A549 (cell line): ENCODE data around the gene WNT6. TPM values are rescaled to one million over a fixed set of nuclear protein-coding genes. Genes with fewer than 3 reads are reported as not detected.

ENCODE experiments used
- ATAC-seq, 2 experiments: fragments of 200-7000 bp in 1 of 2; fragments of >200 bp in 1 of 2; cut with Nextera tagmentation in 1 of 2; cut with Tn5 transposase in 1 of 2; 3 replicates each; pipeline versions ENCODE4 v1.8.0 to v1.9.1; 2018 to 2020; ENCODE audit warnings: mild to moderate bottlenecking in 1 of 2, moderate library complexity in 1 of 2
- CTCF ChIA-PET: fragments of 300-600 bp; sonication (Branson Sonifier 250); formaldehyde crosslinking; extraction: SDS; loops from one replicate; lab custom pipeline; 2021; ENCODE audit warnings: antibody characterized with exemption, inconsistent platforms; lab: Yijun Ruan, JAX
- POLR2A ChIA-PET: fragments of 350-600 bp; formaldehyde crosslinking; extraction: SDS; loops from one replicate; lab custom pipeline; 2021; ENCODE audit warnings: antibody characterized with exemption, inconsistent platforms; lab: Yijun Ruan, JAX
- DNase-seq, 2 experiments: peaks; one replicate each; pipeline versions ENCODE4 v3.0.0 to v3.0.0-alpha.2; 2011 to 2016; ENCODE audit warnings: low read depth in 1 of 2, low spot score in 1 of 2
- FAIRE-seq: peaks from 2 replicates; lab custom pipeline; 2011; peaks lifted over from hg19 to GRCh38; lab: Jason Lieb, UNC
- H3K27ac ChIP-seq, 2 experiments: fragments of >200 bp; sonication (Bioruptor Twin); formaldehyde crosslinking; 3 replicates each; pipeline ENCODE4 v1.5.1; 2016 to 2017
- H3K4me1 ChIP-seq: fragments of >200 bp; sonication (Bioruptor Twin); formaldehyde crosslinking; 3 replicates; pipeline ENCODE4 v1.6.1; 2016
- H3K4me2 ChIP-seq: fragments of >200 bp; sonication (Bioruptor Twin); formaldehyde crosslinking; 3 replicates; pipeline ENCODE4 v1.6.1; 2016
- H3K4me3 ChIP-seq: fragments of >200 bp; sonication (Bioruptor Twin); formaldehyde crosslinking; 3 replicates; pipeline ENCODE4 v1.5.1; 2016
- H3K9me3 ChIP-seq: fragments of >200 bp; sonication (Bioruptor Twin); formaldehyde crosslinking; 3 replicates; pipeline ENCODE4 v1.6.1; 2016
- ATOH8 ChIP-seq: fragments of 250-450 bp; sonication (Bioruptor Pico); IDR thresholded peaks from 2 replicates; pipeline ENCODE4 v1.5.0; 2020; ENCODE audit warnings: low read depth, mild to moderate bottlenecking, moderate library complexity
- BCL3 ChIP-seq: fragments of >200 bp; sonication (Bioruptor Twin); formaldehyde crosslinking; IDR thresholded peaks from 3 replicates; pipeline ENCODE4 v1.6.1; 2016
- BHLHE40 ChIP-seq: IDR thresholded peaks from 2 replicates; pipeline ENCODE4 v1.6.1; 2012; ENCODE audit warnings: low read depth, low read length, inconsistent platforms
- CHD2 ChIP-seq: fragments of 150-350 bp; IDR thresholded peaks from 2 replicates; pipeline ENCODE4 v1.6.1; 2014; ENCODE audit warnings: low read length; ENCODE audit not compliant: partially characterized antibody
- CHD4 ChIP-seq: fragments of 200-600 bp; sonication (generic); IDR thresholded peaks from 2 replicates; pipeline ENCODE4 v1.6.1; 2016; ENCODE audit warnings: antibody characterized with exemption, mild to moderate bottlenecking, borderline replicate concordance
- EP300 ChIP-seq, 2 experiments: fragments of >200 bp; sonication (Bioruptor Twin); formaldehyde crosslinking; IDR thresholded peaks; 2 replicates in 1 of 2; 3 replicates in 1 of 2; pipeline ENCODE4 v1.6.1; 2016 to 2017
- FOSB ChIP-seq: fragments of 250-450 bp; sonication (Bioruptor Pico); IDR thresholded peaks from 2 replicates; pipeline ENCODE4 v1.5.0; 2020; ENCODE audit warnings: mild to moderate bottlenecking, moderate library complexity
- GATA3 ChIP-seq: IDR thresholded peaks from 2 replicates; pipeline ENCODE4 v1.6.1; 2012; ENCODE audit warnings: borderline replicate concordance
- HOXA7 ChIP-seq: fragments of 250-450 bp; sonication (Bioruptor Pico); IDR thresholded peaks from 2 replicates; pipeline ENCODE4 v1.5.0; 2020; ENCODE audit warnings: mild to moderate bottlenecking, moderate library complexity
- HOXB13 ChIP-seq: fragments of 250-450 bp; sonication (Bioruptor Pico); IDR thresholded peaks from 2 replicates; pipeline ENCODE4 v1.5.0; 2020; ENCODE audit warnings: low read depth, mild to moderate bottlenecking, moderate library complexity
- JUN ChIP-seq, 2 experiments: fragments of >200 bp; sonication (Bioruptor Twin); formaldehyde crosslinking; IDR thresholded peaks; 2 replicates in 1 of 2; 3 replicates in 1 of 2; pipeline ENCODE4 v1.6.1; 2016 to 2017
- KDM5A ChIP-seq: fragments of 200-600 bp; sonication (generic); IDR thresholded peaks from 2 replicates; pipeline ENCODE4 v1.6.1; 2016; ENCODE audit warnings: antibody characterized with exemption, mild to moderate bottlenecking
- MYC ChIP-seq: IDR thresholded peaks from 2 replicates; pipeline ENCODE4 v1.6.1; 2012; ENCODE audit warnings: mild to moderate bottlenecking, inconsistent platforms, low read length, improper control_type of control experiment, borderline replicate concordance
- PHF8 ChIP-seq: fragments of 200-600 bp; sonication (generic); IDR thresholded peaks from 2 replicates; pipeline ENCODE4 v1.6.1; 2016; ENCODE audit warnings: low read depth, mild to moderate bottlenecking, antibody characterized with exemption, moderate library complexity, borderline replicate concordance
- POLR2A ChIP-seq: IDR thresholded peaks from 2 replicates; pipeline ENCODE4 v1.6.1; 2012; ENCODE audit warnings: mild to moderate bottlenecking, low read length
- RCOR1 ChIP-seq: fragments of 150-350 bp; IDR thresholded peaks from 2 replicates; pipeline ENCODE4 v1.6.1; 2014; ENCODE audit warnings: antibody characterized with exemption, low read length, low read depth
- REST ChIP-seq: fragments of 200-600 bp; sonication (generic); IDR thresholded peaks from 2 replicates; pipeline ENCODE4 v1.6.1; 2016; ENCODE audit warnings: antibody characterized with exemption, mild to moderate bottlenecking, moderate library complexity
- RFX5 ChIP-seq: fragments of 450-650 bp; IDR thresholded peaks from 2 replicates; pipeline ENCODE4 v1.7.1; 2014; ENCODE audit warnings: antibody characterized with exemption, mild to moderate bottlenecking, moderate library complexity
- SREBF2 ChIP-seq: fragments of 450-650 bp; IDR thresholded peaks from 2 replicates; pipeline ENCODE4 v1.6.1; 2014; ENCODE audit warnings: mild to moderate bottlenecking, moderate library complexity
- TFCP2L1 ChIP-seq: fragments of 250-450 bp; sonication (Bioruptor Pico); IDR thresholded peaks from 2 replicates; pipeline ENCODE4 v1.5.0; 2021; ENCODE audit warnings: mild to moderate bottlenecking
- TP53 ChIP-seq: fragments of 250-450 bp; sonication (Bioruptor Pico); IDR thresholded peaks from 2 replicates; pipeline ENCODE4 v1.5.0; 2021; ENCODE audit warnings: mild to moderate bottlenecking, moderate library complexity
- WGBS: methylation state at CpG from one replicate; pipeline ENCODE4 v1.1.6; 2017; ENCODE audit errors: missing lambda C conversion rate; 5-methylcytosine and 5-hydroxymethylcytosine counted together
- polyA plus RNA-seq, 4 experiments: library from polyadenylated mRNA; depleted of rRNA in 3 of 4; stranded (reverse); fragments of >200 nt; fragmentation: RNase III in 1 of 4; extraction: RNeasy Plus Mini Kit Qiagen cat#74134 plus additional on column Dnase treatment in 1 of 4; gene quantifications; 2 replicates in 3 of 4; 3 replicates in 1 of 4; pipeline ENCODE4 v1.2.3, GENCODE V29; 2011 to 2017
- TF ChIP-seq, protein P1 (sequence below): fragments of 150-350 bp; IDR thresholded peaks from 2 replicates; pipeline ENCODE4 v1.6.1; 2014; ENCODE audit warnings: low read depth, mild to moderate bottlenecking, low read length
- TF ChIP-seq, protein P2 (sequence below): IDR thresholded peaks from 2 replicates; pipeline ENCODE4 v1.6.1; 2012
- TF ChIP-seq, protein P3 (sequence below): IDR thresholded peaks from 2 replicates; pipeline ENCODE4 v1.6.1; 2012
- TF ChIP-seq, protein P4 (sequence below): fragments of >200 bp; sonication (Bioruptor Twin); formaldehyde crosslinking; IDR thresholded peaks from 3 replicates; pipeline ENCODE4 v1.5.1; 2016
- TF ChIP-seq, protein P5 (sequence below): IDR thresholded peaks from 2 replicates; pipeline ENCODE4 v1.6.1; 2012; ENCODE audit warnings: low read depth, borderline replicate concordance

The WNT6 gene
- polyA plus RNA-seq, 2 of the 4 experiments (the other 2 are of a cell fraction) = 0.06 to 0.10 TPM

GRCh38 chr2:218908721-218909619 lies 49.4 kb downstream of the WNT6 start:
- TF ChIP-seq EP300 (IDR thresholded peaks at IDR 0.05) (no peak), KDM5A (peak; percentile 53; the same call in 1 of the 2 replicates), HOXB13 (CRISPR knock-in tag) (peak; percentile 41; the same call in 1 of the 2 replicates), ATOH8 (CRISPR knock-in tag) (peak; percentile 53; the same call in 1 of the 2 replicates), TP53 (CRISPR knock-in tag) (no peak), CHD2 (peak; percentile 99), REST (peak; percentile 100), JUN (IDR thresholded peaks at IDR 0.05) (peak; percentile 40 to 83; a peak in 3 of 5 replicates), BHLHE40 (no peak), HOXA7 (CRISPR knock-in tag) (no peak), PHF8 (peak; percentile 53; the same call in 1 of the 2 replicates), POLR2A (peak; percentile 86), SREBF2 (no peak), CHD4 (no peak), MYC (no peak), FOSB (no peak), RCOR1 (no peak), GATA3 (peak; percentile 76), BCL3 (peak; percentile 91), RFX5 (no peak), TFCP2L1 (CRISPR knock-in tag) (no peak)
- TF ChIP-seq, protein P1, sequence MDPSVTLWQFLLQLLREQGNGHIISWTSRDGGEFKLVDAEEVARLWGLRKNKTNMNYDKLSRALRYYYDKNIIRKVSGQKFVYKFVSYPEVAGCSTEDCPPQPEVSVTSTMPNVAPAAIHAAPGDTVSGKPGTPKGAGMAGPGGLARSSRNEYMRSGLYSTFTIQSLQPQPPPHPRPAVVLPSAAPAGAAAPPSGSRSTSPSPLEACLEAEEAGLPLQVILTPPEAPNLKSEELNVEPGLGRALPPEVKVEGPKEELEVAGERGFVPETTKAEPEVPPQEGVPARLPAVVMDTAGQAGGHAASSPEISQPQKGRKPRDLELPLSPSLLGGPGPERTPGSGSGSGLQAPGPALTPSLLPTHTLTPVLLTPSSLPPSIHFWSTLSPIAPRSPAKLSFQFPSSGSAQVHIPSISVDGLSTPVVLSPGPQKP = 0 out of 2 replicates have a peak, but pooled peaks have one; percentile 21
- TF ChIP-seq, protein P2, sequence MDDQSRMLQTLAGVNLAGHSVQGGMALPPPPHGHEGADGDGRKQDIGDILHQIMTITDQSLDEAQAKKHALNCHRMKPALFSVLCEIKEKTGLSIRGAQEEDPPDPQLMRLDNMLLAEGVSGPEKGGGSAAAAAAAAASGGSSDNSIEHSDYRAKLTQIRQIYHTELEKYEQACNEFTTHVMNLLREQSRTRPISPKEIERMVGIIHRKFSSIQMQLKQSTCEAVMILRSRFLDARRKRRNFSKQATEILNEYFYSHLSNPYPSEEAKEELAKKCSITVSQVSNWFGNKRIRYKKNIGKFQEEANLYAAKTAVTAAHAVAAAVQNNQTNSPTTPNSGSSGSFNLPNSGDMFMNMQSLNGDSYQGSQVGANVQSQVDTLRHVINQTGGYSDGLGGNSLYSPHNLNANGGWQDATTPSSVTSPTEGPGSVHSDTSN = 0 out of 2 replicates have a peak, but pooled peaks have one; percentile 22
- TF ChIP-seq, protein P3, sequence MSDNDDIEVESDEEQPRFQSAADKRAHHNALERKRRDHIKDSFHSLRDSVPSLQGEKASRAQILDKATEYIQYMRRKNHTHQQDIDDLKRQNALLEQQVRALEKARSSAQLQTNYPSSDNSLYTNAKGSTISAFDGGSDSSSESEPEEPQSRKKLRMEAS = peak; percentile 93
- TF ChIP-seq, protein P4, sequence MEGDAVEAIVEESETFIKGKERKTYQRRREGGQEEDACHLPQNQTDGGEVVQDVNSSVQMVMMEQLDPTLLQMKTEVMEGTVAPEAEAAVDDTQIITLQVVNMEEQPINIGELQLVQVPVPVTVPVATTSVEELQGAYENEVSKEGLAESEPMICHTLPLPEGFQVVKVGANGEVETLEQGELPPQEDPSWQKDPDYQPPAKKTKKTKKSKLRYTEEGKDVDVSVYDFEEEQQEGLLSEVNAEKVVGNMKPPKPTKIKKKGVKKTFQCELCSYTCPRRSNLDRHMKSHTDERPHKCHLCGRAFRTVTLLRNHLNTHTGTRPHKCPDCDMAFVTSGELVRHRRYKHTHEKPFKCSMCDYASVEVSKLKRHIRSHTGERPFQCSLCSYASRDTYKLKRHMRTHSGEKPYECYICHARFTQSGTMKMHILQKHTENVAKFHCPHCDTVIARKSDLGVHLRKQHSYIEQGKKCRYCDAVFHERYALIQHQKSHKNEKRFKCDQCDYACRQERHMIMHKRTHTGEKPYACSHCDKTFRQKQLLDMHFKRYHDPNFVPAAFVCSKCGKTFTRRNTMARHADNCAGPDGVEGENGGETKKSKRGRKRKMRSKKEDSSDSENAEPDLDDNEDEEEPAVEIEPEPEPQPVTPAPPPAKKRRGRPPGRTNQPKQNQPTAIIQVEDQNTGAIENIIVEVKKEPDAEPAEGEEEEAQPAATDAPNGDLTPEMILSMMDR = no peak
- TF ChIP-seq, protein P5, sequence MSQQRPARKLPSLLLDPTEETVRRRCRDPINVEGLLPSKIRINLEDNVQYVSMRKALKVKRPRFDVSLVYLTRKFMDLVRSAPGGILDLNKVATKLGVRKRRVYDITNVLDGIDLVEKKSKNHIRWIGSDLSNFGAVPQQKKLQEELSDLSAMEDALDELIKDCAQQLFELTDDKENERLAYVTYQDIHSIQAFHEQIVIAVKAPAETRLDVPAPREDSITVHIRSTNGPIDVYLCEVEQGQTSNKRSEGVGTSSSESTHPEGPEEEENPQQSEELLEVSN = peak; percentile 91
- H3K4me1 ChIP-seq = 0 out of 3 replicates have a peak, but pooled peaks cover 3% of the 10 kb centered on the region
- peak overlapping the region; percentile 67 to 88 for H3K27ac ChIP-seq
- no peaks in the 10 kb centered on the region for H3K9me3 ChIP-seq
- WGBS = 4% methylated on average over 48 of the region's 58 CpGs
- peak; percentile 91 to 97 for DNase-seq
- peak overlapping the region; percentile 51 for H3K4me3 ChIP-seq
- CTCF ChIA-PET = interaction anchor here (0.7 to 11.5 kb wide), 4 partner anchors 13 to 39 kb away, joined by 3 to 128 read pairs (median 11); no protein-coding TSS in a partner anchor
- peak; percentile 97 to 98 for ATAC-seq
- FAIRE-seq = no peak
- POLR2A ChIA-PET = interaction anchor here (0.6 to 1.1 kb wide), 3 partner anchors 50 to 199 kb away, joined by 3 read pairs; partner anchors contain the start of genes CDK5R2 and TTLL4
- H3K4me2 ChIP-seq = peak overlapping the region; percentile 87
